Neuronal stem cell (in vitro differentiated cells): ENCODE results near the gene DAGLB.
"Not testable (repeated sequence)": the region's sequence is repeated elsewhere in the genome, so short reads cannot be mapped to it uniquely, and the experiment has no call there.

Source experiments
- DNase-seq: peaks from one replicate; pipeline ENCODE4 v3.0.0-alpha.2; 2013; ENCODE audit warnings: low spot score
- H2AFZ ChIP-seq: one replicate; pipeline ENCODE4 v1.6.1; 2013; ENCODE audit warnings: mild to moderate bottlenecking, low read length, inconsistent platforms
- H2AK5ac ChIP-seq: 2 replicates; pipeline ENCODE4 v1.6.1; 2013; ENCODE audit warnings: low read depth, mild to moderate bottlenecking, inconsistent platforms, low read length, moderate library complexity, mixed read lengths
- H2BK120ac ChIP-seq: 2 replicates; pipeline ENCODE4 v1.6.1; 2013; ENCODE audit warnings: low read depth, mild to moderate bottlenecking, inconsistent platforms, low read length, moderate library complexity, mixed read lengths
- H2BK12ac ChIP-seq: one replicate; pipeline ENCODE4 v1.6.1; 2013; ENCODE audit warnings: low read length, inconsistent platforms
- H2BK15ac ChIP-seq: 2 replicates; pipeline ENCODE4 v1.6.1; 2013; ENCODE audit warnings: mild to moderate bottlenecking, low read length, inconsistent platforms, mixed read lengths
- H2BK5ac ChIP-seq: one replicate; pipeline ENCODE4 v1.6.1; 2013; ENCODE audit warnings: inconsistent platforms, mild to moderate bottlenecking, low read length, moderate library complexity
- H3K14ac ChIP-seq: one replicate; pipeline ENCODE4 v1.6.1; 2013; ENCODE audit warnings: low read length, inconsistent platforms
- H3K18ac ChIP-seq: 2 replicates; pipeline ENCODE4 v1.6.1; 2013; ENCODE audit warnings: low read length, inconsistent platforms
- H3K23ac ChIP-seq: 2 replicates; pipeline ENCODE4 v1.6.1; 2013; ENCODE audit warnings: low read depth, mild to moderate bottlenecking, mixed read lengths, low read length, inconsistent platforms; ENCODE audit not compliant: poor library complexity
- H3K27ac ChIP-seq: replicated peaks from 3 replicates; pipeline ENCODE4 v1.5.1; 2013; ENCODE audit warnings: low read length, inconsistent platforms
- H3K27me3 ChIP-seq, 3 experiments: 2 replicates each; pipeline ENCODE4 v1.6.1; 2013; ENCODE audit warnings: low read length in 3 of 3, mild to moderate bottlenecking in 2 of 3, inconsistent platforms in 1 of 3, low read depth in 1 of 3, mixed read lengths in 1 of 3, moderate library complexity in 1 of 3; ENCODE audit not compliant: control insufficient read depth in 3 of 3, insufficient read depth in 3 of 3
- H3K36me3 ChIP-seq, 2 donors: replicated peaks in 1 of 2; 2 replicates each; pipeline ENCODE4 v1.6.1; 2013; ENCODE audit warnings: low read length in 2 of 2; ENCODE audit not compliant: control insufficient read depth in 2 of 2, insufficient read depth in 2 of 2
- H3K4ac ChIP-seq: 2 replicates; pipeline ENCODE4 v1.6.1; 2013; ENCODE audit warnings: inconsistent platforms, mild to moderate bottlenecking, low read length, moderate library complexity
- H3K4me1 ChIP-seq, 2 donors: 1 replicate in 1 of 2; 2 replicates in 1 of 2; pipeline ENCODE4 v1.6.1; 2013; ENCODE audit warnings: low read length in 2 of 2, low read depth in 1 of 2; ENCODE audit not compliant: control insufficient read depth in 2 of 2, insufficient read depth in 1 of 2
- H3K4me2 ChIP-seq: one replicate; pipeline ENCODE4 v1.6.1; 2013; ENCODE audit warnings: mild to moderate bottlenecking, low read length, inconsistent platforms; ENCODE audit not compliant: insufficient read depth, poor library complexity, severe bottlenecking
- H3K4me3 ChIP-seq, 2 donors: 2 replicates each; pipeline ENCODE4 v1.5.1; 2013; ENCODE audit warnings: low read length in 2 of 2, mild to moderate bottlenecking in 2 of 2, inconsistent platforms in 1 of 2, moderate library complexity in 1 of 2
- H3K79me1 ChIP-seq: one replicate; pipeline ENCODE4 v1.6.1; 2013; ENCODE audit warnings: low read depth, mild to moderate bottlenecking, inconsistent platforms, low read length, moderate library complexity
- H3K9ac ChIP-seq: one replicate; pipeline ENCODE4 v1.6.1; 2013; ENCODE audit warnings: mild to moderate bottlenecking, low read depth, low read length, inconsistent platforms; ENCODE audit not compliant: poor library complexity
- H3K9me3 ChIP-seq, 2 donors: replicated peaks in 1 of 2; 2 replicates each; pipeline versions ENCODE3 to v1.6.1; 2013; ENCODE audit warnings: low read length in 2 of 2, mild to moderate bottlenecking in 2 of 2, inconsistent platforms in 1 of 2, low read depth in 1 of 2, mixed read lengths in 1 of 2, moderate library complexity in 1 of 2; ENCODE audit not compliant: control insufficient read depth in 2 of 2, insufficient read depth in 1 of 2
- H4K8ac ChIP-seq: one replicate; pipeline ENCODE4 v1.6.1; 2013; ENCODE audit warnings: low read depth, mild to moderate bottlenecking, inconsistent platforms, low read length, moderate library complexity
- H4K91ac ChIP-seq: one replicate; pipeline ENCODE4 v1.6.1; 2013; ENCODE audit warnings: low read length, low read depth, mild to moderate bottlenecking, inconsistent platforms; ENCODE audit not compliant: poor library complexity
- WGBS, 2 donors: extraction: QIAGEN DNeasy Blood & Tissue Kit; methylation state at CpG; one replicate each; pipeline ENCODE4 v1.1.7; 2013; ENCODE audit warnings: missing lambda C conversion rate in 2 of 2, mixed read lengths in 1 of 2; ENCODE audit not compliant: insufficient read length in 2 of 2, insufficient replicate concordance in 1 of 2; ENCODE audit errors: extremely low coverage in 2 of 2; 5-methylcytosine and 5-hydroxymethylcytosine counted together

DAGLB gene

GRCh38 chr7:6463609-6464008 lies 15.9 kb upstream of the DAGLB start:
- H3K9ac ChIP-seq, H3K4me3 ChIP-seq, H3K4me1 ChIP-seq, H4K91ac ChIP-seq, H2BK5ac ChIP-seq, H2AK5ac ChIP-seq, H2AFZ ChIP-seq, H2BK120ac ChIP-seq, DNase-seq, H3K4ac ChIP-seq, H3K27ac ChIP-seq, H4K8ac ChIP-seq, H3K4me2 ChIP-seq, H3K14ac ChIP-seq, H3K27me3 ChIP-seq, H3K23ac ChIP-seq, H2BK15ac ChIP-seq, H2BK12ac ChIP-seq, H3K79me1 ChIP-seq, H3K18ac ChIP-seq: not testable (repeated sequence)
- no CpG with 5 or more reads among the region's 5 CpGs for WGBS, 2 donors
- peaks cover 31 to 79% of the 10 kb centered on the region in 2 donors for H3K36me3 ChIP-seq
- peaks cover 15 to 26% of the 10 kb centered on the region in 2 donors for H3K9me3 ChIP-seq

DNA sequence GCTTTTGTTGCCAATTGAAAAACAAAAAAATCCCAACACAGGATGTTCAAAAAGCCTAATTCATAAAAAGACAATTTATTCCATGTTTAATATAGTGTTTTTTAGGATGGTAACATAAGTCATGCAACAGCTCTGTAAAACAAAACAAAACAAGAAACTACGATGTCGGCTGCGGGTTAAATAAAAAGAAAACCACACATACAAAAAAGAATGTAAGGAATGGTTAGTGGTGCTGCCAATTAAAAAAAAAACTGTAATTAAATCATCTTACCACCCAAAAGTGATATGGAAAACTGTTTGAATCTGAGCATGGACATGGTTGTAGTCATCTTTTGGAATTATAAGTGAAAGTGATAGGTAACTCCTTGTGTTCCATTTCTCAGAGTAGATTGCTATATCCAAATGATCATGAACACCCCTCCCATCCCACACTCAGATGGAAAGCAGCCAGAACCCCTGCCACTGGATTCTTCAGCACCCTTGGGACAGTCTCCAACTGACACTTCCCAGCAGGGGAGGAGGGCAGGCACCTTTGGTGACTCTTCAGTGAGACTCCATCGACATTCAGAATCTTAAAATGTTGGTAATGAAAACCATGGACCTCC lies 14.3 kb upstream of the DAGLB start:
- H3K23ac ChIP-seq = no peak overlapping the region
- H3K9ac ChIP-seq = no peak overlapping the region
- no peak overlapping the region for H2BK5ac ChIP-seq
- H3K27me3 ChIP-seq = no peaks in the 10 kb centered on the region
- H3K36me3 ChIP-seq = peaks cover 26 to 64% of the 10 kb centered on the region in 2 donors
- no peak overlapping the region for H2AFZ ChIP-seq
- H2BK120ac ChIP-seq = no peak overlapping the region
- H4K91ac ChIP-seq = no peak overlapping the region
- peaks cover 11 to 17% of the 10 kb centered on the region in 2 donors for H3K9me3 ChIP-seq
- H3K4ac ChIP-seq = no peak overlapping the region
- no peak for DNase-seq
- H2BK12ac ChIP-seq = no peak overlapping the region
- no peak overlapping the region for H3K27ac ChIP-seq
- H2AK5ac ChIP-seq = no peak overlapping the region
- no peak overlapping the region for H3K18ac ChIP-seq
- H3K79me1 ChIP-seq = no peaks in the 10 kb centered on the region
- no peak overlapping the region for H3K4me2 ChIP-seq
- no peak overlapping the region for H3K14ac ChIP-seq
- H2BK15ac ChIP-seq = no peak overlapping the region
- no peak overlapping the region for H4K8ac ChIP-seq
- no CpG with 5 or more reads among the region's 4 CpGs for WGBS, 2 donors
- H3K4me1 ChIP-seq = no peaks in the 10 kb centered on the region
- H3K4me3 ChIP-seq = no peak overlapping the region

- no peak overlapping the region for H3K14ac ChIP-seq
- H3K9me3 ChIP-seq = peaks cover 4 to 7% of the 10 kb centered on the region in 2 donors
- peaks cover 18 to 55% of the 10 kb centered on the region in 2 donors for H3K36me3 ChIP-seq
- no peaks in the 10 kb centered on the region for H3K79me1 ChIP-seq
- no peaks in the 10 kb centered on the region for H3K4me1 ChIP-seq
- H3K27me3 ChIP-seq = no peaks in the 10 kb centered on the region
- WGBS, 2 donors = no CpG with 5 or more reads among the region's 11 CpGs
- no peak overlapping the region for H2BK120ac ChIP-seq
- no peak overlapping the region for H4K91ac ChIP-seq
- no peak overlapping the region for H3K27ac ChIP-seq
- no peak overlapping the region for H3K4me3 ChIP-seq
- no peak overlapping the region for H2AFZ ChIP-seq
- H2BK15ac ChIP-seq = no peak overlapping the region
- H3K4ac ChIP-seq = no peak overlapping the region
- H4K8ac ChIP-seq = no peak overlapping the region
- no peak overlapping the region for H3K23ac ChIP-seq
- no peak for DNase-seq
- H2AK5ac ChIP-seq = no peak overlapping the region
- H2BK12ac ChIP-seq = no peak overlapping the region
- H3K4me2 ChIP-seq = no peak overlapping the region
- H3K9ac ChIP-seq = no peak overlapping the region
- H2BK5ac ChIP-seq = no peak overlapping the region
- H3K18ac ChIP-seq = no peak overlapping the region
These were observed 13.3 kb upstream of the DAGLB start for GRCh38 chr7:6460990-6461584.

DNA sequence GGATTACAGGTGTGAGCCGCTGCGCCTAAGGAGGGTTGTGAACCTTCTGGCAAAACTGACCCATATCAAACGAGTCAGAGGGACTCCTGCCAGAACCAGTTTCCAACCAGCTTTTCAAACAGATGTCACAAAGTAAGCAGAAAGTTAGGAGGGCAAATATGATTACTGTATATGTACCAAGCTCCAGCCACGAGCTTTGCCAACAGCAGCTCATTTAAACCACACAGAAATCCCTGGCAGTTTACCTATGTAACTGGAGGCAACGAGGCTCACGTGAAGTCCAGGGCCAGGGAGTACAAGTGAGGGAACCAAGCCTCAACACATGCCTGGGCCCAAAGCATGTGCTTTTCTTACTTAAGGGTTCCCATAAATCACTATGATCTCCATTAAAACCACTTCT lies 12.5 kb upstream of the DAGLB start:
- DNase-seq = no peak
- Histone ChIP-seq H2BK5ac (no peak overlapping the region), H3K27me3 (no peaks in the 10 kb centered on the region), H2AFZ (no peak overlapping the region), H3K9ac (no peak overlapping the region), H3K23ac (no peak overlapping the region), H3K14ac (no peak overlapping the region), H3K27ac (no peak overlapping the region), H2BK15ac (no peak overlapping the region), H3K4me3 (no peak overlapping the region), H3K79me1 (no peaks in the 10 kb centered on the region), H3K9me3 (no peaks in the 10 kb centered on the region), H4K91ac (no peak overlapping the region), H2BK120ac (no peak overlapping the region), H4K8ac (no peak overlapping the region), H3K36me3 (peaks cover 14 to 47% of the 10 kb centered on the region in 2 donors), H3K4me1 (no peaks in the 10 kb centered on the region), H3K18ac (no peak overlapping the region), H3K4ac (no peak overlapping the region), H3K4me2 (no peak overlapping the region), H2AK5ac (no peak overlapping the region), H2BK12ac (no peak overlapping the region)
- no CpG with 5 or more reads among the region's 6 CpGs for WGBS, 2 donors
